Activated T-cell treated with anti-CD3 and anti-CD28 coated beads for 4 hours (primary cell): ENCODE measurements around the gene INVS.
"Not testable (repeated sequence)": the region's sequence is repeated elsewhere in the genome, so short reads cannot be mapped to it uniquely, and the experiment has no call there.

ENCODE experiments used
- DNase-seq: peaks from one replicate; pipeline ENCODE4 v3.0.0-alpha.2; 2020

Gene INVS

GRCh38 chr9:100129772-100130171 lies 30.7 kb downstream of the INVS start:
- no peak for DNase-seq

GRCh38 chr9:100131216-100131615 lies 32.2 kb downstream of the INVS start:
- DNase-seq: no peak

DNA sequence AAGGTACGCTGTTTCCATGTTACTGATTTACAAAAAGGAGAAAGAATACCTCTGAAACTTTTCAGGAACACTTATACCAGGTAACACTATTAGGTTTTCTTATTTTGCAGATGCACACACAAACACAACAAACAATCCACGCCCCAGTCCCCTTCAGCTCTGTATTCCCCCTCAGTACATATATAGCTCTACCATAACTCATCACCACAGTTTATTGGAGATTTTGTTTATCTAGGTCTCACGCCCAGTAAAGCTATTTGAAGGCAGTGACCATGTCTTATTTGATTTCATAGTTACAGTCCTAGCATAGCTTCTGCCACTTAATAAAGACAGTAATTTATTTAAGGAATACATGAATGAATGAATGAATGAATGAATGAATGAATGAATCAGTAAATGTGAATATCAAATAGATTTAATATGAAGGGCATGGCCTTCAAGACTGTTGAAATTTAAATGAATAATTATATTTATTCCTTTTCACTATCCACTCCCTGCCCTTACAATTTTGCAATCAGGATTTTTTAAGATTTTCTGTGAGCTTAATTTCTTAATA lies 32.9 kb downstream of the INVS start:
- DNase-seq: no peak

DNA sequence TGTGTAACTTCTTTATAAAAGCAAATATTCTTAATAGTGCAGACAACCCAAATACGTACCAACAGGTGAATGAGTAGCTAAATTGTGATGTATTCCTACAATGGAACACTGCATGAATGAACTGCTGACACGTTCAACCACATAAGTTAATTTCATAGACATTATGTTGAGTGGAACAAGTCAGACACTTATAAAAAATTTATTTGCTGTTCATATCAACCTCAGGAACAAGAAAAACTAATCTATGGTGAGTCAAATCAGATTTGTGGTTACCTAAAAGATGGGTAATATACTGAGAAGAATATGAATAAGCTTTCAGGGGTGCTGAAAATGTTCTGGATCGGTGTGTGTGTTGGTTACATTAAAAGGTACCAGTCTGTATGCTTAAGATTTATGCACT lies 35.7 kb downstream of the INVS start:
- no peak for DNase-seq

- not testable (repeated sequence) for DNase-seq
Observed at GRCh38 chr9:100136799-100137198, 37.8 kb downstream of the INVS start.

DNA sequence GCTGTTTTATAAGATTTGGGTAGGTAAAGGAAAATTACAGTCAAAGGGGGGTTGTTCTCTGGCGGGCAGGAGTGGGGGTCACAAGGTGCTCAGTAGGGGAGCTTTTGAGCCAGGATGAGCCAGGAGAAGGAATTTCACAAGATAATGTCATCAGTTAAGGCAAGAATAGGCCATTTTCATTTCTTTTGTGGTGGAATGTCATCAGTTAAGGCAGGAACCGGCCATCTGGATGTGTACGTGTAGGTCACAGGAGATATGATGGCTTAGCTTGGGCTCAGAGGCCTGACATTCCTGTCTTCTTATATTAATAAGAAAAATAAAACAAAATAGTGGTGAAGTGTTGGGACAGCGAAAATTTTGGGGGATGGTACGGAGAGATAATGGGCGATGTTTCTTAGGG lies 41.3 kb downstream of the INVS start:
- not testable (repeated sequence) for DNase-seq

DNA sequence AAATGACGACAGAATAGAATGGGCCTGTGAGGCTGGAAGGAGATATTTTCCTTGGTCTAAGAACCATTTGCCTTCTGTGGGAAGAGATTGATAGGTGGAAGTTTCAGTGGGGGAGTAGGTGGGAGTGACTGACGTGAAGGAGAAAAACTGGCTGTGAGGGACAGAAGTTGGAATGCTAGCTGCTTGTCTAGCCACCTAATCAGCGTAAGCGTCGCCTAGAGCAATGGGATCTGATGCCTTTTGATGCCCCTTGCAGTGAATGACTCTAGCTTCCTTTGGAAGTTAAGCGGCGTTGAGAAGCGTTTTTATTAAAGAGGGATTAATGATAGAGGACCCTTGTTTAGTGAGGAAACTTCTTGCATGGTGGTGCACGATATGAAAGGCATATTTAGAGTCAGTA lies 42.8 kb downstream of the INVS start:
- DNase-seq: not testable (repeated sequence)

- DNase-seq: not testable (repeated sequence)
Observed at GRCh38 chr9:100145167-100145934, 46.3 kb downstream of the INVS start.

DNA sequence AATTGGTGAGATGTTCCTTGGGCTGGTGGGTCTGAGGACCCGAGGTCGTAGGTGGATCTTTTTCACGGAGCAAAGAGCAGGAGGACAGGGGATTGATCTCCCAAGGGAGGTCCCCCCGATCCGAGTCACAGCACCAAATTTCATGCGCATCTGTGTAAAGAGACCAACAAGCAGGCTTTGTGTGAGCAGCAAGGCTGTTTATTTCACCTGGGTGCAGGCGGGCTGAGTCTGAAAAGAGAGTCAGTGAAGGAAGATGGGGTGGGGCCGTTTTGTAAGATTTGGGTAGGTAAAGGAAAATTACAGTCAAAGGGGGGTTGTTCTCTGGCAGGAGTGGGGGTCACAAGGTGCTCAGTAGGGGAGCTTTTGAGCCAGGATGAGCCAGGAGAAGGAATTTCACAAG lies 46.9 kb downstream of the INVS start:
- DNase-seq: not testable (repeated sequence)

DNA sequence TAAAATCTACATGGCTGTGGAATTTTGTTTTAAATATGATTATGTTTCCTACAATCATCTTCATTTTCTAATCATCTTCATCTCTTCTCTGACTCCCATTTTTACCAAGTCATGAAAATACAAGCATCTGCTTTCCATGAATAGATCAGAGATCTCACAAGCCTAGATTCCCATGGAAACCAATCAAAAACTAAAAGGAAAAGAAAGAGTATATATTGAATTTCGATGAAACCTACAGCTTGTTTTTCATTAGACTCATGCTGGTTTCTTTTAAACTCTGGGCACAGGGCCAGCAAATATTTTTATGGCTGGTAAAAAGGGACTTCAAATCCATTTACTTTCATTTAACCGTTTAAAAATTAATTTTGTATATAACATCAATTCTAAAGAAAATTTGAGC lies 51.2 kb downstream of the INVS start:
- DNase-seq: no peak

DNA sequence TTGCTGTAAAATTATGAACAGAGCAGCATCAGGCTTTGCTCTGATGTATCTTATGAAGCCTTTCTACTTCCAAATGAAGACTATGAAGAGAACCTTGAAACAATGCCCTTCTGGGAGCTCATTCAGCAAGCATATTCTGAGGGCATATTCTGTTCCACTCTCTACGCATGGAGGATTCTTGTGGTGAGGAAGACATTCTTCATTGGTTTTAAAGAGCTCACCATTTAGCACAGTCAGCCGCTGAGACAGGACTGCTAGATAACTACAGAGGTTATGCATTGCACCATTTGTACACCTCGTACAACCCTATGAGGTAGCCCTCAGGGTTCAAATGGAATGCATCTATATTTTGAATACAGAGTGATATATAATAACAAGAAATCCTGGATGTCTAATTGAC lies 61.0 kb downstream of the INVS start:
- DNase-seq: no peak

DNA sequence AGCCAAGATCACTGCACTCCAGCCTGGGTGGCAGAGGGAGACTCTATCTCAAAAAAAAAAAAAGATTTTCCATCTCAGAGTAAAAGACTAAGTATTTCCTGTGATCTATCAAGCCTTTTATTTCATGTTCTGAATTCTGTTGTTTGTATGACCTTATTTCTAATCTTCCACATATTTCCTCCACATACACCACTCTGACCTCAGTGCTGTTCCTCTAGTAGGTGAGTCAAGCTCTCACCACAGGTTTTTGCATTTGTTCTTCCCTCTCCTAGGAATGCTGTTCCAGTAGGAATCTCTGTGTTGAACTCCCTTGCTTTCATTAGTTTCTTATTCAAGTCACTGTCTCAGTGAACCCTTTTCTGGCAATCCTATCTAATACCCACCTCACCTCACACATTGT lies 68.1 kb downstream of the INVS start:
- no peak for DNase-seq

DNA sequence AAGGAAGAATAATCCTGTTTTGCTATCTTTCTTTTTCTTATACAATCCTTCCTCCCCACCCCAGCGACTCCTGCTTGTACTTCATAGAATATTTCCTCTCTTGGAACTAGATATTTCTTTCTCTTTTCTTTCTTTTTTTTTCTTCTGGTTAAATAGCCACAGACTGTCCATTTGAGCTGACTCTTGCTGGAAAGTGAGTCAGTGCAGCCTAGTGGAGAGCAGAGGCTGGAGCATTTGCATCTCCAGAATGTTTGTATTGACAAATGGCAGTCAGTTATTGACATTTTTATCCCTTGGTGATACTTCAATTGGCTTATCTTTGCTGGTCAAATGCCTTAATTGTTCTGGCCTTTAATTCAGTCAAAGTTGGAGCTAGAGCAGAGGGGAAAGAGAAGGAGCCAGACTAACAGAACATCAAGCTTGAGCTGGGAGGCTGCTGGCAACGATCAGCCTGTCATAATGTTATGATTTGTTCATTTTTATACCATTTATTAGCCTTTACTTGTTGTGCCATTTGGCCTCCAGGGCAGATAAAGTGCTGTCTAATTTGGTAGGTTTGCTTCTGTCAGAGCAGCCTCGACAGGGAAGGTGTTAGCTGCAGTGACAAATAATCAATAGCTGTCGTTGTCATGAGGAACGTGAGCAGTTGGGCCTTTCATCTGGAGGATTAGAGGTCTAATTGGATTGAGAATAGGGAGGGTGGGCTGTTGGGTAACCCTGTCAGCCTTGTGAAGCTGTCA lies 69.0 kb downstream of the INVS start:
- no peak for DNase-seq

DNA sequence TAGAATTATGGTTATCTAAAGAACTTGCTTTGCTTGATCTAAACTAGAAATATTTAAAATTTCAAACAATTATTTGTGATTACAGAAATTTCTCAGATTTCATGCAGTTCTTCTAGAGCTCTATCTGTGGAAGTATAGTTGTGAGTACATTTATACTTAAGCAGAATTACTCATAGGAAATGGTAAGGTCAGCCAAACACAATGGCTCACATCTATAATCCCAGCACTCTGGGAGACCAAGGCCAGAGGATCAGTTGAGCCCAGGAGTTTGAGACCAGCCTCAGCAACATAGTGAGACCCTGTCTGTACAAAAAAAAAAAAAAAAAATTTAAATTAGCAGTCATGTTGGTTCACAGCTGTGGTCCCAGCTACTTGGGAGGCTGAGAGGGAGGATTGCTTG lies 71.0 kb downstream of the INVS start:
- no peak for DNase-seq

DNA sequence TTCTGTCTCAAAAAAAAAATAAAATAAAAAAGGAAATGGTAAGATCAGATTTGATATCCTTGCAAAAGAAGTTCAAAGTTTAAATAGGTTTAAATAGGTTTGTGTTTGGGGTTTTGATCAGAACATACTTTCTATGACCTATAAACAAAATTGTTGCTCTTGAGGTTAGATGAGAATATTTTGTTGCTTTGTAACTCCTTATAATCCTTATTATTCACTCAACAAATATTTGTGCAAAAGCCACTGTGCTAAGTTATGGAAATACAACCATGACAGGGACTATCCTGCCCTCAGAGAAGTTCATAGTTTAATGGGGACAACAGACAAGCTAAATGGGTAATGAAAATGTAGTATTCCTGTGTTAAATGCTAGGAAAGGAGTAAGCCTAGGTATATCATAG lies 71.5 kb downstream of the INVS start:
- DNase-seq: no peak

DNA sequence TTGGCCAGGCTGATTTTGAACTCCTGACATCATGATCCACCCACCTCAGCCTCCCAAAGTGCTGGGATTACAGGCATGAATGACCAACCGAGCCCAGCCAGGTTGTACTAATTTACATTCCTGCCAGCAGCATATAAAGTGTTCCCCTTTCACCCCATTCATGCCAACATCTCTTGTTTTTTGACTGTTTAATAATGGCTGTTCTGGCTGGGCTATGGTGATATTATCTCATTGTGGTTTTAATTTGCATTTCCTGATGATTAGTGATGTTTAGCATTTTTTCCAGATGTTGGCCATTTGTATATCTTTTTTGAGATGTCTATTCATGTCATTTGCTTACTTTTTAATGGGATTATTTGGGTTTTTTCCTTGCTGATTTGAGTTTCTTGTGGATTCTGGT lies 87.3 kb downstream of the INVS start:
- no peak for DNase-seq

DNA sequence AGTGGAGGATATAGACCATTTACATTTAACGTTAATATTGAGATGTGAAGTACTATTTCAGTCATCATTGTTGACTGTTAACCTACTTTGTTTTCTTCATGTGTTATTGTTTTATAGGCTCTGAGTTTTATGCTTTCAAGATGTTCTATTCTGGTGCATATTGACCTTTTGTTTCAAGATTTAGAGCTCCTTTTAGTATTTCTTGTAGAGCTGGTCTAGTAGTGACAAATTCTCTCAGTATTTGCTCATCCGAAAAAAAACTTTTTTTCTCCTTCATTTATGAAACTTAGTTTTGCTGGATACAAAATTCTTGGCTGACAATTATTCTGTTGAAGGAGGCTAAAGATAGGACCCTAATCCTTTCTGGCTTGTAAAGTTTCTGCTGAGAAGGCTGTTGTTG lies 91.3 kb downstream of the INVS start:
- no peak for DNase-seq

- DNase-seq: no peak
Observed at GRCh38 chr9:100191264-100191663, 92.2 kb downstream of the INVS start.

DNA sequence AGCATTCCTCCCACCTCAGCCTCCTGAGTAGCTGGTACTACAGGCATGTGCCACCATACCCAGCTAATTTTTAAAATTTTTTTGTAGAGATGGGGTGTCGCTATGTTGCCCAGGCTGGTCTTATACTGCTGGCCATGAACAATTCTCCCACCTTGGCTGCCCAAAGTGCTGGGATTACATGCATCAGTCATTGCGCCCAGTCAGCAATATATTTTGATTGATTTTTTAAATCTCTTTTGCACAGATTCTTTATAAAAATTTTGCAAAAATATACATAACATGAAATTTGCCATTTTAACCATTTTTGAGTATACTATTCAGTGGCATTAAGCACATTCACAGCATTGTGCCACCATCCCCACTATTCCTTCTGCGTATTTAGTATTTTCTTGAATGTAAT lies 94.0 kb downstream of the INVS start:
- no peak for DNase-seq

DNA sequence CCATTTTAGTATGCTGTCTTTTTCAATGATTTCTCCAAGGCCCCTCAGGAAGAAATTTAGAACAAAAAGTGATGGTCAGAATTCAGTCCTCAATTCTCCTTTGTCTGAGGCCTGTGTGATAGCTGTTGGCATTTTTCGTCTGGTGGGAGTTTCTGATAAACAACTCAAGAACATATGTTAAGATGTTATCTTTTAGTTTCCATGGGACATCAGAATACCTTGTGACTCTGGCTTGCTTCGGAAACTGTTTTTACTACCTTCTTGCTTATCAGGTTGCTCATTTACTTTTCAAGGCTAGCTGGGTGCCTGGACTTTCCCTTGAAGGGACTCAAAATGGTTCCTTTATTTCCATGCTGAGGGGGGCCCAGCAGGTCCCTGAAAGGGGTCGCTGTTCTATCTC lies 97.2 kb downstream of the INVS start:
- DNase-seq: no peak

DNA sequence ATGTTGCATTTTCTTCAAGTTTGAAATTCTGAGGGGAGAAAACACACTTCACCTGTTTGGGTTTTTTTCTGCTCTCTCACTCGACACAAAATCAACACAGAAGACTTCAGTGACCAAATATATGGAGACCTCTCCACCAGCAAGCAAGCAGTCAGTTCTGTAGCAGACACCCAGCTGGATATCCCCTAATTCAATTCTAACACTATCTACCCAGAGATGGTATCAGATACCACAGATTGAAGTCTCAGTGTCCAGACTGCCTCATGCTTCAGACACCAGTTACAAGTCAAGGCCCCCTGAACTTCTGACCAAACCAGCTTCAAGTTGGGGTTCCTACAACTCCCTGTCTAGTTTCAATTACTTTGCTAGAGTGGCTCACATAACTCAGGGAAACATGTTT lies 97.8 kb downstream of the INVS start:
- no peak for DNase-seq

DNA sequence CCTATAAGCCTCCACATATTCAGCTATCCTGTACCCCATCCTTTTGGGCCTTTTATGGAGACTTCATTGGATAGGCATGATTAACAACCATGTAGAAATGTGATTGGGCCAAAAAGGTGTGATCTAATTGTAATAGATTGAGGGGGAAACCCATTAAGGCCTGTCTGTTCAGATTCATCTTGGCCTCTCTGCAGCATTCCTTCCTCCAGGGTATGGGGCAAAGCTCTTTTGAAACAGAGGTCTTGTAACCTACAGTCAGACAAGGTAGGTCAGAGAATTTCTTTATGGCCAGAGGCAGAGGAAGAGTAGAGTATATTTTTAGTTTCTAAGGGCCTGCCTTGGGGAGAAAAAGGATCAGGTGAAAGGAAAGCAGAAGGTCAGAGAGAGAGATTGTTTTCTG lies 98.5 kb downstream of the INVS start:
- DNase-seq: no peak

GRCh38 chr9:100202806-100203205 lies 103.8 kb downstream of the INVS start:
- no peak for DNase-seq

GRCh38 chr9:100204796-100205195 lies 105.8 kb downstream of the INVS start:
- DNase-seq: no peak
